ENCODE results near the gene C12orf57.
A peak's percentile ranks its signal among the peaks of the same experiment; 100 is the strongest.

DNA sequence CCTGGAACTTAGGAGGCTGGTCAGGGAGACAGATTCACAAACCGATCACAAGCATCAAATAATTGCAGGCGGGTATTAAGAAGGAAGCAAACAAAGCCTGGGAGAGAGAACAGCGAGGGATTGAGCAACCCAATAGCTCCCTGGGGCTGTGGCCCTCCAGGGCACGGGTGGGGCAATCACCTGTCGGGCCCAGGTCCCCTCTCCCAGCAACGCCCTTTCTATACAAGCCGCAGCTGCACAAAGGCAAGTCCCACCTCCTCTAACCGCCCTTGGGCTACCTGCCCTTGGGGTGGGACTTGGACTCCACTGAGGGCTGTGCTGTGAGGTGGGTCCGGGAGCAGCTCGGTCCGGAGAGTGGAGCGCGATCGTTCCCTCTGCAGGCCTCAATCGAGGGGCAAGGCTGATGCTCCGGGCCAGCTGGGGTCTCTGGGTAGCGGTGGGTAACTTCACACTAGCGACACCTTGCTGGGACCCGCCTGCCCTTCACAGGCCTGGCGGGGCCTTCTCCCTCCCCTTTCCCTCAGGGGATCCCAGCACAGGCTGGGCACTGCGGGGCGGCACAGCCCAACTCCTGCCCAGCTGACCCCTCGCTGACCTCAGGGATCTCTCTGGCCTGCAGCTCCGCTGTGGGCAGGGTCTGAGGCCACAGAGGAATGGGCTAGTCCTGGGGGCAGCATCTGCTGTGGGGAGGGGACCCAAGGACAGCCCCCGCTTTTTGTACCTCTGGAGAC, 18.6 kb downstream of the C12orf57 start:
- TF ChIP-seq POLR2AphosphoS5 (IDR thresholded peaks at IDR 0.05) (peak in 2 of 3 donors; percentile 94 to 95), CTCF (IDR thresholded peaks at IDR 0.05) (no peak)
